ENCODE measurements around the gene CECR2. TPM values are rescaled to one million over a fixed set of nuclear protein-coding genes. Genes with fewer than 3 reads are reported as not detected.

CECR2 gene
- total RNA-seq, 1 experiment from 2014 or later = 3.6 TPM

DNA sequence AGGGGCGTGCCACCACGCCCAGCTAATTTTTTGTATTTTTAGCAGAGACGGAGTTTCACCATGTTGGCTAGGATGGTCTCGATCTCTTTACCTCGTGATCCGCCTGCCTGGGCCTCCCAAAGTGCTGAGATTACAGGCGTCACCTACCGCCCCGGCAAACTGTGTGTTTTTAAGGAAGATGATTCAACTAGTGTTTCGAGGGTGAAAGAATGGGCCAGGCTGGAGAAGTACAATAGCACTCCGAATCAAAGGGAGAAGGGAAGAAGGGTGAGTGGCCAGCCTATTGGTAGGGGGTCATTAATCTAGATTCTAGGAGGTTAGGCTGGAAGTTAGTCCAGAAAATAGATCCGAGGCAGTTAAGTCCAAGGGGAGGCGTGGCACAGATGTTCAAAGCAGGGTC is 2.9 kb upstream of the CECR2 start:
- DNase-seq (ENCODE audit: low read depth, low spot score) = no peak
- no peaks in the 10 kb centered on the region; the same call in 1 of the 2 replicates for H3K4me1 ChIP-seq (ENCODE audit: control insufficient read depth, insufficient read depth, low read length)
- no peaks in the 10 kb centered on the region for H3K36me3 ChIP-seq (ENCODE audit: control insufficient read depth, insufficient read depth, low read length)
- ChIA-PET POLR2A (no interaction called here), CTCF (no interaction called here)
- in situ Hi-C loops (cut with HindIII; ENCODE audit: low pct_unique_long_range_greater_than_20kb, low sequenced_read_pairs) (no loop called here), intact Hi-C loops (cut with micrococcal nuclease; ENCODE audit: unreplicated experiment) (loop anchor here (5.0 kb wide), 1 partner anchor 136 kb away; no protein-coding TSS in a partner anchor)
- TF ChIP-seq TCF7L2 (IDR thresholded peaks at IDR 0.05; ENCODE audit: low read depth, low read length) = no peak
- no peaks in the 10 kb centered on the region for H3K27me3 ChIP-seq (ENCODE audit: control insufficient read depth, insufficient read depth, low read length)
- no peak overlapping the region for H3K4me3 ChIP-seq (ENCODE audit: low read depth in 2 of 2, low read length in 2 of 2)
- no TSS peak for BruUV-seq (replicated peaks)
- H3K9me3 ChIP-seq (ENCODE audit: control insufficient read depth, insufficient read depth, low read depth, low read length) = no peaks in the 10 kb centered on the region
- H3K27ac ChIP-seq (ENCODE audit: low read length) = no peak overlapping the region
- ATAC-seq = no peak

DNA sequence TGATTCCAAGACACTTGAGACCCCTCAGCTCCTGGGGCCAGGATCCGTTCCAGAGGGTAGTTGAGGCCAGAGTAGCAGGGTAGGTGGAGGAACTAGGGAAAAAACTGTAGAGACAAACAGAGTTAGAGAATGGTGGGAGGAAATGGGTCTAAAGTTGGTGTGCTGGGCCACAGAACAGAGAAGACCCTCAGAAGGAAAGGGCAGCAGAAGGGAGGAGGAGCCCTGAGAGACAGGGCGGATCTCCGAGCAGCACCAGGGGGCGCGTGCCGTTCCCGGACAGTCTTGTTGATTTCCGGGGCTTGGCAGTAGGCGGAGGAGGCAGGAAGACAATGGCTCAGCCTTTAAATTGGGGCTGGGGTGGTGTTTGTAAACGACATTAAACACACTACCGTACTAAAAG is 2.4 kb upstream of the CECR2 start:
- no peak for DNase-seq (ENCODE audit: low read depth, low spot score)
- ATAC-seq = no peak
- no peaks in the 10 kb centered on the region for H3K36me3 ChIP-seq (ENCODE audit: control insufficient read depth, insufficient read depth, low read length)
- H3K27ac ChIP-seq (ENCODE audit: low read length) = no peak overlapping the region
- H3K9me3 ChIP-seq (ENCODE audit: control insufficient read depth, insufficient read depth, low read depth, low read length) = no peaks in the 10 kb centered on the region
- ChIA-PET CTCF (no interaction called here), POLR2A (no interaction called here)
- intact Hi-C loops (cut with micrococcal nuclease; ENCODE audit: unreplicated experiment) (loop anchor here (5.0 kb wide), 1 partner anchor 135 kb away; no protein-coding TSS in a partner anchor), in situ Hi-C loops (cut with HindIII; ENCODE audit: low pct_unique_long_range_greater_than_20kb, low sequenced_read_pairs) (no loop called here)
- no peak overlapping the region; a peak in 1 of 4 replicates for H3K4me3 ChIP-seq (ENCODE audit: low read depth in 2 of 2, low read length in 2 of 2)
- H3K4me1 ChIP-seq (ENCODE audit: control insufficient read depth, insufficient read depth, low read length) = no peaks in the 10 kb centered on the region; the same call in 1 of the 2 replicates
- TF ChIP-seq REST (IDR thresholded peaks at IDR 0.05; ENCODE audit: insufficient read depth in 1 of 2, low read depth in 2 of 2, low read length in 1 of 2) (no peak), TCF7L2 (IDR thresholded peaks at IDR 0.05; ENCODE audit: low read depth, low read length) (no peak), SIN3A (IDR thresholded peaks at IDR 0.05; ENCODE audit: borderline replicate concordance, insufficient read depth, low read depth, low read length) (no peak), POLR2AphosphoS5 (IDR thresholded peaks at IDR 0.05; ENCODE audit: low read depth, low read length) (no peak)
- TF ChIP-seq, protein P1, sequence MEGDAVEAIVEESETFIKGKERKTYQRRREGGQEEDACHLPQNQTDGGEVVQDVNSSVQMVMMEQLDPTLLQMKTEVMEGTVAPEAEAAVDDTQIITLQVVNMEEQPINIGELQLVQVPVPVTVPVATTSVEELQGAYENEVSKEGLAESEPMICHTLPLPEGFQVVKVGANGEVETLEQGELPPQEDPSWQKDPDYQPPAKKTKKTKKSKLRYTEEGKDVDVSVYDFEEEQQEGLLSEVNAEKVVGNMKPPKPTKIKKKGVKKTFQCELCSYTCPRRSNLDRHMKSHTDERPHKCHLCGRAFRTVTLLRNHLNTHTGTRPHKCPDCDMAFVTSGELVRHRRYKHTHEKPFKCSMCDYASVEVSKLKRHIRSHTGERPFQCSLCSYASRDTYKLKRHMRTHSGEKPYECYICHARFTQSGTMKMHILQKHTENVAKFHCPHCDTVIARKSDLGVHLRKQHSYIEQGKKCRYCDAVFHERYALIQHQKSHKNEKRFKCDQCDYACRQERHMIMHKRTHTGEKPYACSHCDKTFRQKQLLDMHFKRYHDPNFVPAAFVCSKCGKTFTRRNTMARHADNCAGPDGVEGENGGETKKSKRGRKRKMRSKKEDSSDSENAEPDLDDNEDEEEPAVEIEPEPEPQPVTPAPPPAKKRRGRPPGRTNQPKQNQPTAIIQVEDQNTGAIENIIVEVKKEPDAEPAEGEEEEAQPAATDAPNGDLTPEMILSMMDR (IDR thresholded peaks at IDR 0.05) = no peak; the same call in 1 of the 2 replicates
- no peaks in the 10 kb centered on the region for H3K27me3 ChIP-seq (ENCODE audit: control insufficient read depth, insufficient read depth, low read length)
- no TSS peak for BruUV-seq (replicated peaks)

- no peak for DNase-seq (ENCODE audit: low read depth, low spot score)
- H3K4me3 ChIP-seq (ENCODE audit: low read depth in 2 of 2, low read length in 2 of 2) = peak overlapping the region; percentile 50 to 59
- no peak overlapping the region; the same call in 1 of the 2 replicates for H3K27ac ChIP-seq (ENCODE audit: low read length)
- H3K27me3 ChIP-seq (ENCODE audit: control insufficient read depth, insufficient read depth, low read length) = no peaks in the 10 kb centered on the region
- no peaks in the 10 kb centered on the region; the same call in 1 of the 2 replicates for H3K4me1 ChIP-seq (ENCODE audit: control insufficient read depth, insufficient read depth, low read length)
- H3K36me3 ChIP-seq (ENCODE audit: control insufficient read depth, insufficient read depth, low read length) = no peaks in the 10 kb centered on the region
- intact Hi-C loops (cut with micrococcal nuclease; ENCODE audit: unreplicated experiment) = loop anchor here (5.0 kb wide), 1 partner anchor 134 kb away; no protein-coding TSS in a partner anchor
- H3K9me3 ChIP-seq (ENCODE audit: control insufficient read depth, insufficient read depth, low read depth, low read length) = no peaks in the 10 kb centered on the region
- no TSS peak for BruUV-seq (replicated peaks)
- TF ChIP-seq TCF7L2 (IDR thresholded peaks at IDR 0.05; ENCODE audit: low read depth, low read length) (no peak), REST (IDR thresholded peaks at IDR 0.05; ENCODE audit: insufficient read depth in 1 of 2, low read depth in 2 of 2, low read length in 1 of 2) (no peak), POLR2AphosphoS5 (IDR thresholded peaks at IDR 0.05; ENCODE audit: low read depth, low read length) (no peak), SIN3A (IDR thresholded peaks at IDR 0.05; ENCODE audit: borderline replicate concordance, insufficient read depth, low read depth, low read length) (no peak)
- TF ChIP-seq, protein P1 (IDR thresholded peaks at IDR 0.05) = no peak
- in situ Hi-C loops (cut with HindIII; ENCODE audit: low pct_unique_long_range_greater_than_20kb, low sequenced_read_pairs) = no loop called here
- ChIA-PET CTCF (no interaction called here), POLR2A (no interaction called here)
- no peak for ATAC-seq
Observed at GRCh38 chr22:17368144-17368543, 1.1 kb upstream of the CECR2 start.
